Upper lobe of right lung (tissue), 1 donor: ENCODE data around the gene CEACAM19. TPM values are rescaled to one million over a fixed set of nuclear protein-coding genes. Genes with fewer than 3 reads are reported as not detected.
"Not testable (repeated sequence)": the region's sequence is repeated elsewhere in the genome, so short reads cannot be mapped to it uniquely, and the experiment has no call there.

Experiments
- ATAC-seq: fragments of 200-7000 bp; cut with Tn5 transposase; one replicate; pipeline ENCODE4 v1.9.1; 2020; ENCODE audit warnings: mild to moderate bottlenecking, moderate library complexity
- DNase-seq: peaks from one replicate; pipeline ENCODE4 v3.0.0-alpha.2; 2020
- H3K27ac ChIP-seq: fragments of 200-600 bp; one replicate; pipeline ENCODE4 v1.8.0; 2022
- H3K27me3 ChIP-seq: fragments of 200-600 bp; one replicate; pipeline ENCODE4 v1.8.0; 2022; ENCODE audit warnings: mild to moderate bottlenecking
- H3K36me3 ChIP-seq: fragments of 200-600 bp; one replicate; pipeline ENCODE4 v1.8.0; 2022
- H3K4me1 ChIP-seq: fragments of 200-600 bp; one replicate; pipeline ENCODE4 v1.8.0; 2022
- H3K4me3 ChIP-seq: fragments of 200-600 bp; one replicate; pipeline ENCODE4 v1.8.0; 2022; ENCODE audit warnings: mild to moderate bottlenecking
- H3K9me3 ChIP-seq: fragments of 200-600 bp; one replicate; pipeline ENCODE4 v1.8.0; 2022
- intact Hi-C: fragments of 100-400 bp; cut with DNase I; formaldehyde crosslinking; loops from one replicate; pipeline ENCODE4 v1.11.0; 2022
- total RNA-seq: library from RNA; stranded (reverse); fragmentation: NEBNext Ultra II Directional; extraction: Animal tissue kit (Norgen Biotek cat#: 25700); gene quantifications from one replicate; pipeline ENCODE4 v1.2.1, GENCODE V29; 2021
- TF ChIP-seq, protein P1 (sequence below): fragments of 200-600 bp; IDR thresholded peaks from one replicate; pipeline ENCODE4 v1.8.0; 2022; ENCODE audit warnings: antibody characterized with exemption
- donor health status: DM: no; HTN: yes; CAD: no; lungs with severe emphysema.

CEACAM19 gene
- total RNA-seq, 1 donor from 2014 or later: 7.6 TPM

DNA sequence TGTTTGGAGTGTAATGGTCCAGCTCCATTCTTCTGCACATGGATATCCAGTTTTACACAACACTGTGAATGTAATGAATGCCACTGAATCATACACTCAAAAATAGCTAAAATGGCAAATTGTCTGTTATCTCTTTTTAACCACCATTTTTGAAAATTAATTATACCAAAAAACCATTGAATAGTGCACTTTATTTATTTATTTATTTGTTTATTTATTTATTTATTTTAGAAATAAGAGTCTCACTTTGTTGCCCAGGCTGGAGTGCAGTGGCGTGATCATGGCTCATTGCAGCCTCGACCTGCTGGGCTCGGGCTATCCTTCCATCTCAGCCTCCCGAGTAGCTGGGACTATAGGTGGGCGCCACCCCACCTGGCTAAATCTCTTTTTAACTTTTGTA, 7.3 kb upstream of the CEACAM19 start:
- no peak overlapping the region for H3K27ac ChIP-seq
- no peak for DNase-seq
- H3K4me1 ChIP-seq: no peaks in the 10 kb centered on the region
- H3K4me3 ChIP-seq: no peak overlapping the region
- H3K27me3 ChIP-seq: no peaks in the 10 kb centered on the region
- no peaks in the 10 kb centered on the region for H3K9me3 ChIP-seq
- H3K36me3 ChIP-seq: peaks cover 46% of the 10 kb centered on the region
- ATAC-seq: no peak
- intact Hi-C loops: no loop called here
- TF ChIP-seq, protein P1, sequence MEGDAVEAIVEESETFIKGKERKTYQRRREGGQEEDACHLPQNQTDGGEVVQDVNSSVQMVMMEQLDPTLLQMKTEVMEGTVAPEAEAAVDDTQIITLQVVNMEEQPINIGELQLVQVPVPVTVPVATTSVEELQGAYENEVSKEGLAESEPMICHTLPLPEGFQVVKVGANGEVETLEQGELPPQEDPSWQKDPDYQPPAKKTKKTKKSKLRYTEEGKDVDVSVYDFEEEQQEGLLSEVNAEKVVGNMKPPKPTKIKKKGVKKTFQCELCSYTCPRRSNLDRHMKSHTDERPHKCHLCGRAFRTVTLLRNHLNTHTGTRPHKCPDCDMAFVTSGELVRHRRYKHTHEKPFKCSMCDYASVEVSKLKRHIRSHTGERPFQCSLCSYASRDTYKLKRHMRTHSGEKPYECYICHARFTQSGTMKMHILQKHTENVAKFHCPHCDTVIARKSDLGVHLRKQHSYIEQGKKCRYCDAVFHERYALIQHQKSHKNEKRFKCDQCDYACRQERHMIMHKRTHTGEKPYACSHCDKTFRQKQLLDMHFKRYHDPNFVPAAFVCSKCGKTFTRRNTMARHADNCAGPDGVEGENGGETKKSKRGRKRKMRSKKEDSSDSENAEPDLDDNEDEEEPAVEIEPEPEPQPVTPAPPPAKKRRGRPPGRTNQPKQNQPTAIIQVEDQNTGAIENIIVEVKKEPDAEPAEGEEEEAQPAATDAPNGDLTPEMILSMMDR: no peak

DNA sequence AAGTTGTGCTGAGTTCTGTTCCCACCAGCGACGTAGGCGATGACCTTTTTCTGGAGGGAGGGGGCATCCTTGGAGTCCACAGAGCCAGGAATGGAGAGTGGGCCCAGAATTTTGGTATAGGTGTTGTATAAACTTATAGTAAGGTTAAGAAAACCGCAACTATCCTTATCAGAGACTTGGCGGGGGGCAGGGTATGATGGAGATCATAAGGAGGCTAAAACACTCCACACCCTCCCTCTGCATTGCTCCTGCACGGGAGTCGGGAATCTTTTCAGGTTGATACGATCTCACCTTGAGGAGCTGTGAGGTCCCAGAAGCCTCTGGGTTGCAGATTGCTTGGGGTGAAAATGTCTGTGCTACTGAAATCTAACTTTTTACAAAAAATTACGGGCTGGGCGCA, 6.3 kb upstream of the CEACAM19 start:
- intact Hi-C loops: no loop called here
- H3K4me3 ChIP-seq: no peak overlapping the region
- H3K9me3 ChIP-seq: no peaks in the 10 kb centered on the region
- H3K27me3 ChIP-seq: no peaks in the 10 kb centered on the region
- no peak for ATAC-seq
- H3K36me3 ChIP-seq: peaks cover 36% of the 10 kb centered on the region
- TF ChIP-seq, protein P1: no peak
- no peak overlapping the region for H3K27ac ChIP-seq
- H3K4me1 ChIP-seq: no peaks in the 10 kb centered on the region
- no peak for DNase-seq

DNA sequence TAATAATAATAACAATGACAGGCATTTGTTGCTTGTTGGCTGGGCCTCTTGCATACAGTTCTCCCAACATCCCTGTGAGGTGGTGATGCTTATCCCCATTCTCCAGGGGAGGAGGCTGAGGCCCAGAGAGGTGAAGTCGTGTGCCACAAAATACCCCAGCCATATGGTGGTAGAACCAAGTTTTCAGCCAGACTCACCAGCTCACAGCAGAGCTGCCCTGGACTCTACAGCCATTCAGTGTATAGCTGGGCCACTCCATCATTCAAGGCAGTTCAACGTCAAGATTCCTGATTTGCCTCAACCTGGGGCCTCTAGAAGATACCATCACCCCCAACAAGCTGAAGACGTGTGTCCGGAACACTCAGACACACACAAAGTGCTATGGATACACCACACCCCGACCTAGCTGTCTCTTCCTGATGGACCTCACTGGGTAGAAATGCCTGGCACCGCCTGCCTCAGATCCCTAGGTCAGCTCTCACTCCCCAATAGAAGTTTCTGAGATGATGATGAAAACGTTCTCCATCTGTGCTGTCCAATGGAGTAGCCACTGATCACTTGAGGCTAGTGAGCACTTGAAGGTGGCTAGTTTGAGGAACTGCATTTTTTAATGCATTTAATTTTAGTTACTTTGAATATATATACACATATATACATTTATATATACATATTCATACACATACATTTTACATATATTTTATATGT, 4.3 kb upstream of the CEACAM19 start:
- intact Hi-C loops: no loop called here
- no peak overlapping the region for H3K4me3 ChIP-seq
- TF ChIP-seq, protein P1: no peak

DNA sequence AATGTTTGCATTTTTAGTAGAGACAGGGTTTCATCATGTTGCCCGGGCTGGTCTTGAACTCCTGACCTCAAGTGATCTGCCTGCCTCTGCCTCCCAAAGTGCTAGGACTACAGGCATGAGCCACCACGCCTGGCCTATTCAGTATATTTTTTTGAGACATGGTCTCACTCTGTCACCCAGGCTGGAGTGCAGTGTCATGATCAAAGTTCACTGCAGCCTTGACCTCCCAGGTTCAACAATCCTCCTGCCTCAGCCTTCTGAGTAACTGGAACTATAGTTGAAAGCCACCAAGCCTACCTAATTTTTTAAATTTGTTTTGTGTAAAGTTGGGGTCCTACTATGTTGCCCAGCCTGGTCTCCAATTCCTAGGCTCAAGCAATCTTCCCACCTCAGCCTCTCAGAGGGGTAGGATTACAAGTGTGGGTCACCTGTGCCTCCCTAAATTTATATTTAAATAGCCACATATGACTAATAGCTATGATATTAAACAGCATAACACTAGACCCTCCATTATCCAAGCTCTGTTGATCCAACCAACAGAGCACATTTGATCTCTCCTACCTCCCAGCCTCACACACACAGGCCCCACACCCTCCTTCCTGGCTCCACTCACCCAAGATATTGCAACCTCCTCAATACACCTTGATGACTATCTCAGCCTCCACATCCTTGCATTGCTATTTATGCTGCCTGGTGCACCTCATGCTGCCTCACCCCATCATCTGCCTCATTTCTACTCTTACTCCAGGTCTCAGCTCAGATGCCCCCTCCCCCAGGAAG, 2.1 kb upstream of the CEACAM19 start:
- Histone ChIP-seq H3K27me3 (no peaks in the 10 kb centered on the region), H3K4me1 (no peaks in the 10 kb centered on the region), H3K27ac (no peak overlapping the region), H3K9me3 (no peaks in the 10 kb centered on the region), H3K4me3 (no peak overlapping the region), H3K36me3 (no peaks in the 10 kb centered on the region)
- ATAC-seq (no peak), DNase-seq (no peak)
- TF ChIP-seq, protein P1: no peak
- intact Hi-C loops: no loop called here

More for the DNA sequence above, 4.3 kb upstream of the CEACAM19 start:
- Histone ChIP-seq H3K9me3 (no peaks in the 10 kb centered on the region), H3K27ac (no peak overlapping the region), H3K27me3 (no peaks in the 10 kb centered on the region), H3K36me3 (peaks cover 18% of the 10 kb centered on the region), H3K4me1 (no peaks in the 10 kb centered on the region)
- DNase-seq (no peak), ATAC-seq (peak; percentile 8)

DNA sequence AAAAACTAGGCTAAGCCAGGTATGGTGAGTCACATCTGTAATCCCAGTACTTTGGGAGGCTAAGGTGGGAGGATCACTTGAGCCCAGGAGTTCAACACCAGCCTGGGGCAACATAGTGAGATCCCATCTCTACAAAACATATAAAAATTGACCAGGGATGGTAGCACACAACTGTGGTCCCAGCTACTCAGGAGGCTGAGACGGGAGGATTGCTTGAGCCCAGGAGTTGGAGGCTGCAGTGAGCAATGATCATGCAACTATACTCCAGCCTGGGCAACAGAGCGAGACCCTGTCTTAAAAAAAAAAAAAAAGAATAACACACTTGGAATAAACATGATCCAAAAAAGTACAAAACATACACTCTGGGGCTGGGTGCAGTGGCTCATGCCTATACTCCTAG, 1.3 kb upstream of the CEACAM19 start:
- ATAC-seq, H3K4me1 ChIP-seq, H3K9me3 ChIP-seq, H3K4me3 ChIP-seq, intact Hi-C loops, H3K36me3 ChIP-seq, H3K27ac ChIP-seq, DNase-seq, H3K27me3 ChIP-seq: not testable (repeated sequence)

DNA sequence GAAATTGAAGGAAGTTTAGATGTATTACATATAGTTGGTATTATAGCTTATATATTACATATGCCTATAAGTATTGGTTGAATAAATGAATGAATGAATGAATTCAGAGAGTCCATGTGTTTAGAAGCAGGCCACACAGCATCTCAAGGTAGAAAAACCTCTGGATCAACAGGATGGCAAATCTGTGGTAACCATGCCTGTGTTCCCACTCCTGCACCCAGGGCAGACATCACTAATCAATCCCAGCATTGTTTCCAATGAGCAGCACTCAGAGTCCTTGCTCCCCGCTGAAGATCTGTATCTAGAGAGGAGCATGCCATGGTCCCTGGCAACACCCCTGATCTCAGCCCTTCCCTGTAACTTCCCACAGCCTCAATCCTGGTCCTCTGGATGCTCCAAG, 944 bp downstream of the CEACAM19 start:
- Histone ChIP-seq H3K4me3 (no peak overlapping the region), H3K27me3 (no peaks in the 10 kb centered on the region), H3K27ac (no peak overlapping the region), H3K9me3 (no peaks in the 10 kb centered on the region), H3K4me1 (no peaks in the 10 kb centered on the region), H3K36me3 (no peaks in the 10 kb centered on the region)
- TF ChIP-seq, protein P1: no peak
- ATAC-seq (no peak), DNase-seq (no peak)
- intact Hi-C loops: no loop called here
